Coronary artery (tissue), 2 donors: ENCODE measurements around the gene IL37.

Experiments
- DNase-seq: peaks from one replicate; pipeline ENCODE4 v3.0.0-alpha.2; 2017; ENCODE audit warnings: low spot score
- H3K27ac ChIP-seq, 2 donors: fragments of 200-600 bp; sonication (generic); one replicate each; pipeline ENCODE4 v1.5.1; 2016 to 2019
- H3K4me3 ChIP-seq: fragments of 200-600 bp; sonication (generic); 2 replicates; pipeline ENCODE4 v1.5.1; 2016; ENCODE audit warnings: mild to moderate bottlenecking, moderate library complexity
- CTCF ChIP-seq: fragments of 200-600 bp; sonication (generic); IDR thresholded peaks from one replicate; pipeline ENCODE4 v1.5.1; 2019; ENCODE audit warnings: antibody characterized with exemption

IL37 gene

GRCh38 chr2:112946086-112946485 lies 35.1 kb downstream of the IL37 start:
- no peak overlapping the region for H3K4me3 ChIP-seq
- no peak for TF ChIP-seq CTCF
- DNase-seq: no peak
- H3K27ac ChIP-seq: no peak overlapping the region

GRCh38 chr2:112947374-112947773 lies 36.4 kb downstream of the IL37 start:
- no peak overlapping the region for H3K4me3 ChIP-seq
- no peak overlapping the region for H3K27ac ChIP-seq
- no peak for DNase-seq
- no peak for TF ChIP-seq CTCF

GRCh38 chr2:112949456-112949855 lies 38.5 kb downstream of the IL37 start:
- no peak for TF ChIP-seq CTCF
- Histone ChIP-seq H3K4me3 (no peak overlapping the region), H3K27ac (no peak overlapping the region)
- no peak for DNase-seq

GRCh38 chr2:112954364-112954763 lies 43.4 kb downstream of the IL37 start:
- H3K27ac ChIP-seq: no peak overlapping the region
- TF ChIP-seq CTCF: no peak
- H3K4me3 ChIP-seq: no peak overlapping the region
- no peak for DNase-seq

- no peak for TF ChIP-seq CTCF
- Histone ChIP-seq H3K27ac (no peak overlapping the region), H3K4me3 (no peak overlapping the region)
- no peak for DNase-seq
Measured at GRCh38 chr2:112957511-112957910, 46.5 kb downstream of the IL37 start.

- no peak for DNase-seq
- Histone ChIP-seq H3K27ac (no peak overlapping the region), H3K4me3 (no peak overlapping the region)
- peak; percentile 28 for TF ChIP-seq CTCF
Measured at GRCh38 chr2:112958428-112959108, 47.6 kb downstream of the IL37 start.

GRCh38 chr2:112959109-112959812 lies 48.3 kb downstream of the IL37 start:
- no peak for DNase-seq
- H3K4me3 ChIP-seq: no peak overlapping the region
- no peak overlapping the region for H3K27ac ChIP-seq
- peak; percentile 16 for TF ChIP-seq CTCF
